ENCODE measurements around the gene OR7A10.
"Not testable (repeated sequence)": the region's sequence is repeated elsewhere in the genome, so short reads cannot be mapped to it uniquely, and the experiment has no call there.

Gene OR7A10

GRCh38 chr19:14795078-14795721 is 53.5 kb downstream of the OR7A10 start:
- DNase-seq (ENCODE audit: low spot score) = no peak

GRCh38 chr19:14792250-14792649 is 56.5 kb downstream of the OR7A10 start:
- DNase-seq (ENCODE audit: low spot score) = not testable (repeated sequence)

Data from hematopoietic multipotent progenitor cell treated with erythropoietin and hydrocortisone succinate and interleukin-3 and kit ligand, for 17 days (in vitro differentiated cells).